GM21825 (cell line): Measurements from ENCODE around the gene FOSL2.
"Not testable (repeated sequence)": the region's sequence is repeated elsewhere in the genome, so short reads cannot be mapped to it uniquely, and the experiment has no call there.

Source experiments
- ATAC-seq: cut with Tn5 transposase; IDR thresholded peaks from one replicate; pipeline ENCODE4 v1.9.1; 2021; ENCODE audit warnings: mild to moderate bottlenecking, moderate library complexity; ENCODE audit not compliant: unreplicated experiment

FOSL2 gene

DNA sequence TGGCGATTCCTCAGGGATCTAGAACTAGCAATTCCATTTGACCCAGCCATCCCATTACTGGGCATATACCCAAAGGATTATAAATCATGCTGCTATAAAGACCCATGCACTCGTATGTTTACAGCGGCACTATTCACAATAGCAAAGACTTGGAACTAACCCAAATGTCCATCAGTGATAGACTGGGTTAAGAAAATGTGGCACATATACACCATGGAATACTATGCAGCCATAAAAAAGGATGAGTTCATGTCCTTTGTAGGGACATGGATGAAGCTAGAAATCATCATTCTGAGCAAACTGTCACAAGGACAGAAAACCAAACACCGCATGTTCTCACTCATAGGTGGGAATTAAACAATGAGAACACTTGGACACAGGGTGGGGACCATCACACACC is 20.9 kb upstream of the FOSL2 start:
- ATAC-seq = not testable (repeated sequence)

DNA sequence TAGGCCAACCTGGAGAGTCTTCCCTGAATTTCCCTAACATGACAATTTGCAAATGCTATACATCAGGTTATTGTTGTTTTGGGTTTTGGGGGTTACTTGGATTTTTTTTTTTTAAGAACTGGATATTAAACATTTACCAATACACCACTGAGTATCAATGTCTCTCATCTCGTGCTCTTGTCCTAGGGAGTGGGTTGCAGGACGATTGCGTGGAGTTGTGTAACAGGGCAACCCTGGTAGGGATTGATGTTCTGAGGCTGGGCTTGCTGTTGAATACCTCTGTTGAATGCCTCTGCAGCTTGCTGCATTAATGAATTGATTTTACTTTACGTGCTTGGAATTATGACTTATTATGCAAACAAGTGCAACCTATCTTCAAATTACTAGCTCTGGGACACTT is 18.8 kb upstream of the FOSL2 start:
- ATAC-seq = no peak

DNA sequence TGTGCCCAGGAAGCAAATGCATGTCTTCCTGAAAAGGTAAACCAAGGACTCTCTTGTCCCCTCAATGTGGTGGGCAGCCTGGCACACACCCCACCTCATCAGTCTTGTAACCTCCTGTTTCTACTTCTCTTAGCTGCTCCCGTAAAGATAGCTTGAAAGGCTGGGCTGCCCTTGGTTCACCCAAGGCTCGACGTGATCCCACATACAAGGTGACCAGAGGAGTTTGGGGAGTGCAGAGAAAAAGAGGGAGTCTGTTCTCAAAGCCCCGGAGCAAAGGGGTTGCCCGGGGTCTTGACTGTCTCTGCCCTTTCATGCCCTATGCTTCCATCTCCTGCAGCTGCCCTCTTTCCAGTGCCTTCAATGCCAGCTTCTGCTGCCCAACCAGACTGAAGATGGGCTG is 18.3 kb upstream of the FOSL2 start:
- no peak for ATAC-seq

DNA sequence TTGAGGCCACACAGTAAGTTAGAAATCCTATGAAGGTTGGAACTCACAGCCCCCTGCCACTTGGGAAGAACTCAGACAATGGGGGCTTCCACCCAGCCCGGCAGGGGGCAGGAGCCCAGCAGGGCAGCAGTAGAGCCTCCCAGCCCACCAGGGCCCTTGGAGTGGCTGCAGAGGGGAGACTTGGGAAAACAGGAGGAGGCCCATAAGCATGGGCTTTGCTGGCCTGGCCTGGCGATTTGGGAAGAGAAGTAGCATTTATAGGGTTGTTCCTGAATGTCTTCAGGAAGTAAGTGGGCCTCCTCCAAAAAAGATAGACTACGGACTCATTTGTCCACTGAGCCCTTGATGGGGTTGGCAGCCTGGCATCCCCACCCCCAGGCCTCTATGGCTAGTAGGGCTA is 17.4 kb upstream of the FOSL2 start:
- ATAC-seq = no peak

DNA sequence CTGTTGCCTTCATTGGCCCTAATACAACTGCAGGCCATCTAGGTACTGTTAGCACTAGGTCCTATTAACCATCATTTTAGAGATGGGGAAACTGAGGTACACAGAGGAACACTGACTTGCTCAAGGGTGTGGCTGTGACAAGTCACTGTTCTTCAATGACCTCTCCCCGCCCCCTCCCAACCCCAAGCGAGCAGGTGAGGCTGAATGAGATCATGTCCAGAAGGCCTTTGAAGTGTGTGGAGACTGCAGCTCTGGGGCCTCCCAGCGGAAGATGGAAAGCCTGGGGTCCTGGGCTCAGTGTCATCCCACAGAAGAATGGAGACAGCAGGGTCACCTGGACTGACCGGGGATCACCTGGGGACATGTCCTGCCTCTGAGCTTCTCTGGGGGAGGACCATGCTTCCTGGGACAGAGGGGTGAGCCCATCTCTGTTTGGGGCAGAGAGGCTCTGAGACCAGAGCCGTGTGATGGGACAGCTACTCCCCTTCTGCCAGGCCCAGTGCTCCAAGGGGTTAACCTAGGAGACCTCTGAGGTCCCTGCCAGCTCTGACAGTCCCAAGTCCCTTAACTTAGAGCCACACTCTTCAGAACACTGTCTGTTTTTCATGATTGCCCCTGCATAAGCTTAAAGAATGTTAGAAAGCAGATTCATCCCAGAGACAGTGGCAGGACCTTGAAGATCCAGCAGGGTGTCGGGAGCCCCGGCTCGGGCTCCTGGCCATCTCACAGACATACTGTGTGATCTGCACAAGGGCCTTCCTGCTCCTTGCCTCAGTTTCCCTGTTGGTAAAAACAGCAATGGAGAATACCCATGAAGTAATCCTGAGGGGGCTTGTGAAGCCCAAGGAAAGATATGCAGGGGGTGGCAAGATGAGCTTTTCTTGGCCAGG is 16.7 kb upstream of the FOSL2 start:
- ATAC-seq = no peak

DNA sequence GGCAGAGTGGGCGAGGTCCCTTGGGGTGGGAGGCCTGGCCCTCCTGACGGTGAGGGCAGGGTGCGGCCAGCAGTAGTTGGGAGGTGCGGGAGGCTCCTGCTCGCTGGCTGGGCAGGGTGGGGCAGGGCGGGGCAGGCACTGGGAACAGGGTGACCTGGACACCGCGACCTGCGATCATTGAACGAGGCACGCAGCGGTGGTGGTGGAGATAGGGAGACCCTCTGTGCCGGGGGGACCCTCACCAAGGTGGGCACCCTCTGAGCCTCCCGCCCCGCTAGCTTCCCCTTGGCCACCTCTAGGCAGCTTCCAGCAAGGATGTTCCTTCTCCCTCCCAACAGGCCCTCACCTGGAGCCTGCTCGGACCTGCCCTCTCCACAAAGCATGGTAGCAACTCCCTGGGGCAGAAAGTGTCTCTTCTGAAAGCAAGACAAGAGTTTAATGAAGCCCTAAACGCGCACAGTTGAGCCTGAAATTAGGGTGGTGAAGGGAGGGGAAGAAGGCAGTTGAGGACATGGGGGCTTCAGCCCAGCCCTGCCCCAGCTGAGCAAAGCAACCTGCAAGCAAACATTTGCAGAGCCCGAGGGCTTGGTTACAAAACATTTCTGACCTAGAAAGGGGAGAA is 15.4 kb upstream of the FOSL2 start:
- ATAC-seq = no peak

DNA sequence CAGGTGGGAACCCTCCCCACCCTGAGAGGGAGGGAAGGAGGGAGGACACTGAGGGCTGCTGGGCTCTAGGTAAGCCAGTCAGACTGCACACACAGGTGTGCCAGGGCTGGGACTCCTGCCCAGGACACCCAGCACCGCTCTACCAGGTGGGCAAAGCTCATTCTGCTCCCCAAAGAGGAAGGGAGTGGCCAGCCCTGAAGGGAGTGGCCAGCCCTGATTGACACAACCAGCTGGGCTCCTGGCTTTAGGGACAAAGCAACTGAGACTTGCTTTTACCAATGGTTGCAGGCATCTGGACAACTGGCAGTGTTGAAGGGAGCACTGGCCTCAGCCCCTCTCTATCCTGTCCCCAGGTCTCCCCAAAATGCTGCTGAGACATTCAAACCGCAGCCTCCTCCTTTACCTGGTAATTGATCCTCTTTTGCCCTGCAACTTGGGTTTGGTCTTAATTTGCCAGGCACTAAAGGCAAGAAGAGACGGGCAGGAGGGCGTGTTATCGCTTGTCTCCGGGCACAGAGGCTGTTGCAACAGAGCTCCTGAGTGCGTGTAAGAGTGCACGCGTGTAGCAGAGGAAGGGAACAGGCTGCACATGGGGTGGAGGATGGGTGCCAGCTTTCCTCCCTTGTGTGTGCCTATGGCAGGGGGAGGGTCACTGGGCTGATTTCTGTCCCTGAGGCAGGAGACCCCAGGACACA is 14.5 kb upstream of the FOSL2 start:
- ATAC-seq = no peak

DNA sequence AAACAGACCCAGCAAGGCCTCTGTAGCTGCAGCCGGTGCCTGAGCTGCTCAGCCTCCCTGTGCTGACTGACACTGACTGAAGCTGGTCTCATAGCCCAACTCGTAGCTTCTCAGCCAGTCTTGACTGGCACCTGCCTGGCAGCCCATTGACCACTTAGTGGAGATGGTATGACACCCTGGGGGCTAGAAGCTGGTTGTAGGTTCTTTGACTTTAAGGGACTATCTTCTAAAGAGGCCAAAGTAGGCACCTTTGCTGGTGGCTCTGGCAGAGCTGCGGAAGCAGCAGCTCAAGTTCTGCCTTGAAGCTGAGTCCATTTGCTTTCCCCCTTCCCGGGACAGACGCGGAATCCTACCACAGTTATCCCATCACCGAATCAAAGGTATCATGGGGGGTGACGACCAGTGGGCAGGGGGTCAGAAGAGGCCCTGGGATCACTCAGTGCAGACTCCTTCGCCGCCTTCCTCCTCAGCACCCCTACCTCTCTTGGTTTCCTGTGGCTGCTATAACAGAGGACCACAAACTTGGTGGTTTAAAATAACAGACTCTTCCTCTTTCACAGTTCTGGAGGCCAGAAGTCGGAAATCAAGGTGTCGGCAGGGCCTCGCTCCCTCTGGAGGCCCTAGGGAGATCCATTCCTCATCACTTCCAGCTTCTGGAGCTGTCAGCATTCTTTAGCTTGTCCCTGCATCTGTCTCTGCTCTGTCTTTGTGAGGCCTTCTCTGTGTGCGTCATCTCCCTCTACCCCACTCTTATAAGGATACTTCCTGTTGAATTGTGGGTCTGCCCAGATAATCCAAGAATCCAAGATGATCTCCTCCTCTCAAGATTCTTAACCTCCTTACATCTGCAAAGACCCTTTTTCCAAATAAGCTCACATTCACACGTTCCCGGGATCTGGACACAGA is 13.7 kb upstream of the FOSL2 start:
- ATAC-seq = no peak

DNA sequence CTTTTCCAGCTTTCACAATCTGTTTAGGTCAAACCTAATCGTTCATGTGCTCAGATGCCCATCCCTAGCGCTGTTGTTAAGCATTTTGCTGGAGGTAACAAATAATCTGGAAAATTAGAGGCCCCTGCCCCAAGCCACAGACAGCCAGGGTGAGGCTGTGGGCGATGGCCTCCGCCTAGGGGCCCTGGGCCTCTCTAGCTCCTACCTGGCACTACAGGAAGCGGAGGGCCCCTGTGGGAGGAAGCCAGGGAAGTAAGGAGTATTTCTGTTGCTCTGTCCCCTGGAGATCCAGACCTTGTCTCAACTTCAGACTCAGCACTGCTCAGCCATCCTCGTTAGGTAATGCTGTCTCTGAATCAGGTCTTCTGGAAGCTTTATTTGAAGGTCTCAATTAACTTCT is 12.4 kb upstream of the FOSL2 start:
- no peak for ATAC-seq

DNA sequence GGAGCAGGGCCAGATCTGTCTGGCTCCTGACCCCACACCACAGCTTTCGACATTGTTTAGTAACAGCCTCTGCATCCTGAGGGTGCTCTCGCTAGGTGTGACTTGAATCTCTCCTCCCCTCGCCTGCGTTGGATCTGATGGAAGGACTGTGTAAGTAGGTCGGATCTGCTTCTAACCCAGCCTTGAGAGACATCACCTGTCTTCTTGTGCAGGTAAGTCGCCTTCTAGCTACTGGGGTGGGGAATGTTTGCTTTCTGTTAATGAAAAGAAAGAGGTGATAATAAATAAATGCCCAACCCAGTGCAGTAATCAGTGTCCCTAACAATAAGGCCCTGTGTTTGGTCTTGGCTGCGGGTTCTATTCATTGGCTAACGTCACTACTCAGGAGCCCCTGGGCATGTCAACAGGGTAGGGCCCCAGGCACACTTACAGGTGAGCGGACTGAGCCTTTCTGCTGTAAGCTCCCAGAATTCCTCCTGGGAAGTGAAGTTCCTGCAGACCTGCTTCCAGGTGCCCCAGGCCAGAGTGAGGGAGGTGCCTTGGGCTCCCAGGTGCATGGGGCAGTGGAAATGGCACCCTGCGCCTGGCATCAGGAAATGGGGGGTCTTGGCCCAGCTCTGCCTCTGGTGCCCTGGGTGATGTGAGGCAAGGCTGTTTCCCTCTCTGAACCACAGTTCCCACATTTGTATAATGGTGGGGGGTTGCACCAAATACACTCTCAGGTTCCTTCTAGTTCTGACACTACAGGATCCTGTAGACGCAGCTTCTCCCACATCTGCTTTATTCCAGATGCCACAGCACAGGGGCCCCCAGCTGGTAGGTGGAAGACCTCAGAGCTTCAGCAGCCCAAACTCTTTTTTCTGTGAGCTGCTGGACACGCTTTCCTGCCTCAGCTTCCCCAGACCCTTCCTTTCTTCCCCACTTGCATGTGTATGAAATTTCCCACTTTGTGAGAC is 11.2 kb upstream of the FOSL2 start:
- no peak for ATAC-seq

DNA sequence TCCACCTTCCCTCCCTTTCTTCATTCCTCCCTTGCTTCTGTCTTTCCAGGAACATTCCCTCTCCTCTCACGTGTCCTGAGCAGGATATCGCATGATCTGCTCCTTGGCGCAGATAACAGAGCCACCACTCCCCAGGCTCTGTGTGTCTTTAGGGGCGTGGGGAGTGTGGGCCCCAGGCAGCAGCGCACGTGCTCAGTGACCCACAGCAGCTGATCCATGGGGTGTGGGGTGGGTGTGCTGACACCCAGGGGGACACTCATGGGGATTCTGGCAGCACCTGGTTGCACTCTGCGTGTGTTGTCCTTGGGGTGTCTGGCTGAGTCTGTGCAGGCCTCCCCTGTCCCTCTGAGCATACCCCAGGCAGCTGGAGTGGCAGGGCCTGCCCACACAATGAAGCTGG is 9.9 kb upstream of the FOSL2 start:
- no peak for ATAC-seq

DNA sequence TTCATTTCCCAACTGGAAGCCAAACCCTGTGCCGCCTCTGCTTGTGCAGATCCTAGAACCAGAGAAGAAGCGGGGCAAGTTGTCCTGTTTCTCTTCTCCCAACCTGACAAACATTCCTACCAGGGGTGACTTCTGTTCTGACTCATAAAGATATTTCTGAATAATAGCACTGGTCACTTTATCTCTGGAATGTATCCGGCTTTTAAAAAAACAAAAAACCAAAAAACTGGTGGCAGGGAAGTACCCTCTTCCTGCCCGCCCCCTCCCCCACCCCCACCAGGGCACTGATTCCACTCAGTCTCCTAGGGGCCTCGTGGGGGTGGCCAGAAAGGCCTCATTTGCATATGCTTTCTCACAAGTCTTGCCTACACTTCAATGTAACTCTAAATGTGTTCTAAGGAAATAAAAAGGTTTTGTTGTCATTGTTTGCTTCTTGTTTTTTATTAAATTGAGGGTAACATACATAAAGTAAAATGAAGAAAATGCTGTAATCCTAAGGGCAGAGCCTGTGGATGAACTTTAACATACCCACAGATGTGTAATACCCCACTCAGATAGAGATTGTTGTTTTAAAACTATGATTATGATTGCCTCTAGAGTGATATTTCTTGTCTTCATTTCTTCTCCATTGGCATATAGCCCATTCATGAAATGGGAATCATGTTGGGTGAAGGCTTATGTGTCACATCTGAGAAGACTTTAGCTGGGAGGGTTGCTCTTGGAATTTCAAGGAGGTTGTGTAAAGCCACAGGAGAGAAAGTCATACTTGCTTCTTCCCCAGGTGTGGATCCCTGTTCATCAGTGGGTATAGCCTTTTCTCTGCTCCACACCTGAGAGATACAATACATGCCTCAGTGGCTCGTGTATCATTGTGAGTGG is 5.3 kb upstream of the FOSL2 start:
- ATAC-seq = no peak

DNA sequence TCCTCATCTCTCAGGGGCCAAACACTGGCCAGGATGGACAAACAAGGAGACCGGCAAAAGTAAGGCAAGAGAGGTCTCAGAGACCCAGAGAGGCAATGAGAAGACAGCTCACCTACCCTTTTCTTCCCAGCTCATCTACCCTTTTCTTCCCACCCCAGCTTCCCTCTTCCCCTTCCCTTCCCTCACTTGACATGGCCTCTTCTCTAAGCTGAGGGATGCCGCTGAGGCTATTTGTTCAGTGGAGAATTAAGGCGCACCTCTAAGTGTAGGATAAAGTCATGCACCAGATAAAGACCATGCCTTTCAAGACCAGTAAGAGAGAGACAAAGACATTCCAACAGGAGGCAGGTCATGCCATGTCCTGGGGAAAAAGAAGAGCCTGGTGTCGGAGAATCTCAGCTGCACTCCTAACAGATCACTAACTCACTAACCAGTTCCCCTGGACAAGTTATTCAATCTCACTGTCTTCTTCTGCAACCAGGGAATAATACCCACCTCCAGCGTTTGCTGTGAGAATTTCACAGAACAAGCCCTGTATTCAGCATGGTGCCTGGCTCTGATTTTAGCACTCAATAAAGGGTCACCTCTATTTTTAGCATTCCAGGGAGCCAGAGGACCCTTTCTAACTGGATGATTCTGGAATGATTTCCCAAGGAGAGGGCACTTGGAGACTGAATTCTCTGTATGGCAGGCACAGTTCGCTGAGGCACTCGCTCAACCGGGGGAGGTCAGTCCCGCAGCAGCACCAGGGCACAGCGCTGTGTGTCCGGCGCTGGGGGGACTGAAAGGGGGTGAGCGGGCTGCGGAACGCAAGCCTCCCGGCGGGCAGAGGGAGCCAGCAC is 3.0 kb upstream of the FOSL2 start:
- no peak for ATAC-seq

DNA sequence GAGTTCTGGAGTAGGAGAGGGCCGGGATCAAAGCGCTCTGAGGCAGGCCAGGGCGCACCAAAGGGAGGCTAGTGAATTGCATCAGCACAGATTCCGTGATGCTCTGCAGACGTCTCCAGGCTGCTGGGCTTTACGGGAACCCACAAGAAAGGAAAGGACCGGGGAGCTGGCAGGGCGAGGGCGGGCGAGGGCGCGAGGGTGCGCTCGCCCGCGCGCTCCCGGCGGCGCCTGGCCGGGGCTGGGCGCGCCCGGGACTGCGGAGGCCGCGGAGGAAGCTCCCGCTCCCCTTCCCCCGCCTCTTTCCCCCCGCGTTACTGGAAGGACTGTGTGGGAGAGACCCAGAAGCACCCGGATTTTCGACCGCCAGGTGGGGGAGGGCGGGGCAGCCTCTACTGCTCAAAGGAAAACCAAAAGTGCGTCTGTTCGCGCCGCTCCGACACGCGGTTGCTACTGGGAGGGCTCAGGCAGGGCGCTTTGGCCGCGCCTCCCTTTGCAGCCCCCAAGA is 2.4 kb upstream of the FOSL2 start:
- no peak for ATAC-seq

DNA sequence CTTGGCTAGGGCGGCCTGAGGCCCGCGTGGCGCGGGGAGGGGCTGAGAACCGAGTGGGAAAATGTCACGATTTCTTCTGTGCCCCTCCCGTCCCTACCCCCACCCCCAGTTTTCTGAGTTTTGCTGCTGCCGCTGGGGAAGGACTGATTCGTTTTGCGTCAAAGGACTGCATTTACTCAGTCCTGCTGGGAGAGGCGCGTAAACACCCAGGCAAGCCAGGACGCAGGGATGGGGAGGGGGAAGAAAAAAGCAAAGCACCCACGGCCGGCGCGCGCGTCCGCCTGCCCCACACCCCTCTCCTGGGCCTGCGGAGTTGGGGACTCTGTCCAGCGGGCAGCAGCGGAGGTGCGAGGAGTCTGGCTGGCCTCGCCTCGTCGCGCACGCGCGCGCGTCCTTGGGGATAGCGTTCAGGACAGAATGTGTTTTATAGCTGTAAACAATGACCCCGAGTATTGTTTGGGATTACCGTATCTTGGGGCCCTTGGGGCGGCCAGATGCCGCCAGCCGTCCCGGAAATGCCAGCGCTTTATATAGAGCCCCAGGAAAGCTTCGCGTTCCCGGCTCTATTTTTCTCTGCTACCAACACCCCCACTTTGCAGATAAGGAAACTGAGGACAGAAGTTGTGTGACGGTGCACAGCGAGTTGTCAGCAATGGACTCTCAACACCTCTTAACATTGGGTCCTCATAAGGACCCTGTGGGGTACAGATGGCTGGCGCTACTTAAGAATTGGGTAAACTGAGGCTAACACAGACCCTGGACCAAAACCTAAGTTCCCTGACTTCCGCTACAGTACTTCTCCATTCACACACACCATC is 1.7 kb upstream of the FOSL2 start:
- ATAC-seq = no peak

DNA sequence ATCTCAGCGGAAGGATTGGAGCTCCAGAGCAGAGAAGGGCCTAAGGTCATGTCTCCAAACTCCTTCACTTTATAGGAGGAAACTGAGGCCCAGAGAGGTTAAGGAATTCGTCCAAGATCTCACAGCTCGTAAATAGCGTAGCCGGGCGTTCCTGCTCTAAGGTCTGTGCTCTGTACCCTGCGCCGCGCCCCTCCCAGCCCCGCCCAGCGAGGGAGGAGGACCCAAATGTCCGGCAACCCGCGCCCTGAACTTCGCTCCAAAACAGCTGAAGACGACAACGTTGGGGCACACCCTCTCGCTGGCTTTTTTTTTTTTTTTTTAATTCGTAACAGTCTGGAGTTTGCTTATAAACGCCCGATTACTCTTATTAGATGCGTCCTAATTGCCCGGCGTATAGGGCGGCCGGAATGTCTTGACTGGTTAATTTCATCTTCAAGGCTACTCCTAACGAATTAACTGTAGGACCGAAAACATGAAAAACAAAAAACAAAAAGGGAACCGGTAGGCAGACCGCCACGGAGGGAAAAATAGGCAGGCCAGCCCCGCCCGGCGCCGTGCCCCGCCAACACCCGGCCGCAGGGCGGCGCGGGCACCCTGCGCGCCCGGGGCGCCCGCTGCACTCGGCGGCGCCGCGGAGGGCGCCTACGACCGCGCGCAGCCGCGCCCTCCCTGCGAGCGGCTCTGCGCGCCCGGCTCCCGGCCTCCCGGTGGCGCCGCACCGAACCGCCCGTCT is 928 bp upstream of the FOSL2 start:
- peak; percentile 22 for ATAC-seq
